Activated CD8-positive, alpha-beta memory T cell treated with anti-CD3 and anti-CD28 coated beads, Interleukin-2, amount 50 U/mL, for 1 hour (primary cell): ENCODE results near the gene IFIH1.
A peak's percentile ranks its signal among the peaks of the same experiment; 100 is the strongest.

Experiments
- DNase-seq: peaks from one replicate; pipeline ENCODE4 v3.0.0-alpha.2; 2020; ENCODE audit errors: extremely low read depth

Gene IFIH1

GRCh38 chr2:162318328-162319180 is at the start of gene IFIH1:
TSS of gene IFIH1 (minus strand) at chr2:162318684. CDS start at chr2:162318307, 377 bp downstream.
- peak; percentile 46 for DNase-seq

GRCh38 chr2:162365392-162365791 is 46.9 kb upstream of the IFIH1 start:
- DNase-seq: no peak

- DNase-seq: no peak
These were observed 26.1 kb upstream of the IFIH1 start for GRCh38 chr2:162344617-162344950.

GRCh38 chr2:162343824-162344616 is 25.5 kb upstream of the IFIH1 start, which contains the start of gene GCA:
TSS of gene GCA (plus strand) at chr2:162344132. CDS start at chr2:162344249, 117 bp downstream.
- peak; percentile 91 for DNase-seq

GRCh38 chr2:162343492-162343823 is 25.0 kb upstream of the IFIH1 start:
- DNase-seq: no peak

- no peak for DNase-seq
These were observed 24.4 kb upstream of the IFIH1 start for GRCh38 chr2:162342841-162343240.

- no peak for DNase-seq
These were observed 23.8 kb upstream of the IFIH1 start for GRCh38 chr2:162342321-162342720.

- DNase-seq: no peak
These were observed 22.3 kb upstream of the IFIH1 start for GRCh38 chr2:162340822-162341221.

- no peak for DNase-seq
These were observed 19.4 kb upstream of the IFIH1 start for GRCh38 chr2:162337868-162338267.

GRCh38 chr2:162333968-162334367 is 15.5 kb upstream of the IFIH1 start:
- no peak for DNase-seq

DNA sequence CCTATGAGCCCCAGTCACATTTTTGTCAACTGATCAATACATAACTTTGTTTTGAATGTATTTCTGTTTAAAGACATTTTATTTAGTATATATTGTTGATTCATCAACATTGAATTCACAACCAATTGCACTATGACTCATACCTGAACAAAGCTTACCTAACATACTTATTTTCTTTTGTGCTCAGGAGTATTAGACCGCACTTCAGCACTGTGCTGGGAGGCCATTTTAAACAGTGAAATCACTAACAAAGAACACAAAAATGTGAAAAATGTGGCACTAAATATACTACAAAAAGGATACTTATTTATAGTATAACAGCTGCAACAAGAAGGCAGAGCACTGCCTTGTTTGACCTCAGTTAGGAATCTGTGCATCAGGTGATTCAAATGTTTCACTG is 12.4 kb upstream of the IFIH1 start:
- DNase-seq: no peak

DNA sequence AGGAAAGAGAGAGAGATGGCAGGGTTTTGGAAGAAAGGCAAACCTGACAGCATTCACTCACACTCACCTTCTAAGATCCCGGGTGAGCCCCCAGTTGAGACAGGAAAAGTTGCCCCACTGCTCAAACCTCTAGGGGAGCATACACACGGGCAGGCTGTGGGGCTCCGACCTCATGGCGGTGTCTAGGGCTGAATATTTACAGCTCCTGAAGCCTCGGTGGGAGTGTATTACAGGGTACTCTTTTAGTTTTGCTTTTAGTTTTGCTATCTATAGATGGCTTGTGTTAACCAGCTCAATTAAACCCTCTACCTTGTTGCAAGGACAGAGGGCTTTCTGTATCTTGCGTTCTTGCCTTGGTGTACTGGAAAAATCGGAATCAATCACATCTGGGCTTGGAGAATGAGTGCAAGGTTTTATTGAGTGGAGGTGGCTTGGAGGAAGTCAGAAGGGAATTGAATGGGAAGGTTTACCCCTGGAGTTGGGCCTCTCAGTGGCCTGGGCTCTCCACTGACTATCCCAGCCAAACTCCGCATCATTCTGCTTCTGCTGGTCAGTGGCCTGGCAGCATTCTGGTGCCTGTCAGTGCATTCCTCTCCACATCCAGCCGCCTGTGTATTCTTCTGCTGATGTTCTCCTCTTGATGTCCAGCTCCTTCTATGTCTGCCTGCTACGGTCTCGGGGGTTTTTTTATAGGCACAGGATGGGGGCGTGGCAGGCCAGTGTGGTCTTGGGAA is 10.1 kb upstream of the IFIH1 start:
- DNase-seq: no peak

DNA sequence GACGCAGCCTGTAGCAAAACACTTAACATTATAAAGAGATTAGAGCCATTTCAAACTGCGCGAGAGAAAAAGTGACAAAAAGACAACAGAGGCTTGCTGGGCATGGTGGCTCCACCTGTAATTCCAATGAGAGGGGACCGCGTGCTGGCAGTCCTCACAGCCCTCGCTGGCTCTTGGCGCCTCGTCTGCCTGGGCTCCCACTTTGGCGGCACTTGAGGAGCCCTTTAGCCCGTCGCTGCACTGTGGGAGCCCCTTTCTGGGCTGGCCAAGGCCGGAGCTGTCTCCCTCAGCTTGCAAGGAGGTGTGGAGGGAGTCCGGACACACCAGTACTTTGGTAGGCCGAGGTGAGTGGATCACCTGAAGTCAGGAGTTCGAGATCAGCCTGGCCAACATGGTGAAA is 9.3 kb upstream of the IFIH1 start:
- DNase-seq: no peak

DNA sequence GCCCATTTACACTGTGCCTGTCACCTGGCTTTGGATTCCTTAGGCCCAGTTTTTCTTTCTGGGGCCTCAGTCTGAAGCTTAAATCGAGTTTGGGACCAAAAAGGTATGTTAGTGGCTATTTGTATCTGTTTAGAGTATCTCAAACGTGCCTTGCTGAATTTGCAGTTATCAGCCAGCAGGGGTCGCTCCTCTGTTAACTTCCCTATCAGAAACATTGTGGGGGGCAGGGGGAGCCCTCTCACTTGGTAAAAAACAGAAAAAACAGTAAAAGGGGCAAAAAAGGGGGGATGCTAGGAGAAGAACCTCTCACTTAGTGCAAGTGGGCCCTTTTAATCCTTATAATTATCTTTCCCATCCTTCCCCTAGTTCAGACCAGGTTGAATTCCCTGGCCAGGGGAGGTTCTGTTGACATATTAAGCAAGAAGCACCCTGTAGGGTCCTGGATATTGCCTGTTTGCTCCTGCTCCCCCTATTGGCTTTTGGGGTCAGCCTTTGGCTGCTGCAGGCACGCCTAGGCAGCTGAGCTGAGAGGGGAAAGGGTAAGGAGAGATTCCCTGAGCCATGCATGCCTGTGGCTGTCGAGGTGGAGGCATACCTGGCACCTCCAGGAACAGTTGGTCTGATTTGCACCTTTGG is 8.8 kb upstream of the IFIH1 start:
- DNase-seq: no peak

- no peak for DNase-seq
These were observed 6.5 kb upstream of the IFIH1 start for GRCh38 chr2:162324953-162325352.

DNA sequence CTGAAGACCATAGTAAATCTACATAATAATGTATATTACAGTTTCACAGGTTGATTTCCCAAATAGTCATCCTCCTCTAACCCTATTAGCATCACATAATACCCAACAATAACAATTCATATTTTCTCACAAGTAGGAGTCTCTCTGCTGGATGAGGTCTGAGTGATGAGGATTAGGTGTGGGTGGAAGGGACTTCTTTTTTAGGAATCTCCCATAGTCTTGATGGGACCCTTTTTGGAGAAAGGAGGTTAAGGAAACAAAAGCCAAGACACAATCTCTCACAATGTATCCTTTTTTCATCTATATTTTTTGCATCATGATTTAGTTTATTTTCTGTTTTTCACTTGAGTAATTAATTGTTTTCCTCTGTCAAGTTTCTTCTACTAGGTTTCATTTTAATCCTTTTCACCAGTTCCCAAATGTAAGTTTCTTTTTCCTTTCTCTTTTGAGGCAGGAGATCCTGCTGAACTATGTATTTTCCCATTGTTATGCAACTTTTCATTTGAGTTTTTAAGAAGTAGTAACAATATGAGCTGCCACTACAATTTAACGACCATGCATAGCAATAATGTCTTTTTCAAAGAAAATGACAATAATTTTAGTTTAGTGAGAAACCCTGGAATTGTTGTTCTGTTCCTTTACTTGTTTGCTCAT is 2.5 kb upstream of the IFIH1 start:
- DNase-seq: no peak

GRCh38 chr2:162317861-162318327 is 590 bp downstream of the IFIH1 start:
- no peak for DNase-seq

GRCh38 chr2:162317058-162317742 is 1.3 kb downstream of the IFIH1 start:
- DNase-seq: no peak

DNA sequence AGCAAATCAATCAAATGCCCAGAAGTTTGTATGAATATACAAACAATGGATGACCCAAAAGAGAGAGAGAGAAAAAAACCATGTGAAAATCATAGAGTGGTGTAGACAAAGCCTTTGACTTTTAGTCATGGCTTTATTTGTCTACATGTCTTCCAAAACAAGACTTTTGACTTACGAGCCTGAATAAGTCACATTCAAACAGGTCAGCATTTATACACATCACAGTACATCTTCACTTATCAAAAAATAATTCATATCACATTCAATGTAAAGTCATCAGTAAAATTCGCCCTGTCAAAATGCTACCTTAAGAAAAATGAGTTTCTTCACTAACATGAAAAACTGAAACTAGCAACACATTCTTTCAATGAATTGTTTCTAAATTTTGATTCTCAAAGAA is 1.9 kb downstream of the IFIH1 start:
- DNase-seq: no peak

DNA sequence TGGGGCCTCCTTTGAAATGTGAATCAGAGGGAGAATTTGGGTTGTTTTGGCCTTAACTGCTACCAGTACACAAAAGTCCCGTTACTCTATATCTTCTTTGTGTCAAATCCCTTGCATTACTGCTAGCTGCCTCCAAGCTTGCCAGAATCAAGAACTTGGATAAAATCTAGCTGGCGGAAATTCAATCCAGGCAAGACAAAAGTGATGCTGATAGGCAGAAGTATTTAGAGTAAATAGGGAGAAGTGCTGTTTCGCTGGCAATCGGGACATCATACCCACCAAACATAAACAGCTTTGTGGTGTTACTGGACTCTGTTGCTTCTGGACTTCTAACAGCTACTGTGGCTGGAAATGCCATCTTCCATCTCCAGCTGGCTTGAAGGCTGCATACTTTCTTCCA is 2.5 kb downstream of the IFIH1 start:
- no peak for DNase-seq

DNA sequence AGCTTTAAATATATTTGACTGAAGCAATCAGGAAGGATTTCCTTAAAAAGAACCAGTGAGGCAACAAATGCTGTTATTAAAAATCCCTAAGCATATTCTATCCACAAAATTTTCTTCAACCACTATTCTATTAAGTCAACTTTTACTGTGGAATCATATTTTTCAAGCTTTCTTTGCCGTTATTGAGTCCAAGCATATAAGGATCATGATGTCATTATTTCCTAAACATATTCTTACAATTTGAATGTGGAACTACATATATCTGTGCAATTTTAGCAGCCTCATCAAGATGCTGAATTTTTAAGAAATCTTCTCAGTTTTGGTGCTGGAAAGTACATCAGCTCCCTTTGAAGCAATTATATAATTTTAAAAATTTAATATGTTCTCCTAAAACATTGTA is 5.6 kb downstream of the IFIH1 start:
- no peak for DNase-seq
